Aorta (tissue), 5 donors: ENCODE measurements around the gene RAP2C. TPM values are rescaled to one million over a fixed set of nuclear protein-coding genes. Genes with fewer than 3 reads are reported as not detected.

Experiments
- ATAC-seq: fragments of 200-7000 bp; cut with Tn5 transposase; one replicate; pipeline ENCODE4 v1.9.1; 2022; ENCODE audit warnings: moderate library complexity; ENCODE audit not compliant: low FRiP score
- DNase-seq, 2 donors: peaks; one replicate each; pipeline ENCODE4 v3.0.0-alpha.2; 2020
- H3K27ac ChIP-seq, 2 donors: one replicate each; pipeline ENCODE4 v1.5.1; 2013; ENCODE audit warnings: low read length in 2 of 2, mild to moderate bottlenecking in 2 of 2, moderate library complexity in 2 of 2, control low read depth in 1 of 2, inconsistent platforms in 1 of 2, low read depth in 1 of 2
- H3K27me3 ChIP-seq, 2 donors: one replicate each; pipeline ENCODE4 v1.6.1; 2013; ENCODE audit warnings: control low read depth in 1 of 2, low read length in 1 of 2, mild to moderate bottlenecking in 1 of 2, moderate library complexity in 1 of 2; ENCODE audit not compliant: insufficient read depth in 2 of 2, control insufficient read depth in 1 of 2
- H3K36me3 ChIP-seq, 2 donors: one replicate each; pipeline ENCODE4 v1.6.1; 2013; ENCODE audit warnings: control low read depth in 1 of 2, low read length in 1 of 2, mild to moderate bottlenecking in 1 of 2; ENCODE audit not compliant: insufficient read depth in 2 of 2, control insufficient read depth in 1 of 2
- H3K4me1 ChIP-seq, 2 donors: one replicate each; pipeline ENCODE4 v1.6.1; 2013; ENCODE audit warnings: low read length in 2 of 2, control low read depth in 1 of 2, mild to moderate bottlenecking in 1 of 2, moderate library complexity in 1 of 2; ENCODE audit not compliant: insufficient read depth in 2 of 2, control insufficient read depth in 1 of 2
- H3K4me3 ChIP-seq, 2 donors: one replicate each; pipeline ENCODE4 v1.5.1; 2013; ENCODE audit warnings: low read length in 2 of 2, control low read depth in 1 of 2, mild to moderate bottlenecking in 1 of 2
- H3K9me3 ChIP-seq: one replicate; pipeline ENCODE4 v1.6.1; 2013; ENCODE audit warnings: mild to moderate bottlenecking, low read length; ENCODE audit not compliant: control insufficient read depth
- WGBS, 2 donors: extraction: QIAGEN DNeasy Blood & Tissue Kit; methylation state at CpG; one replicate each; pipeline ENCODE4 v1.1.7; 2013; 5-methylcytosine and 5-hydroxymethylcytosine counted together
- intact Hi-C, 2 donors: fragments of 100-400 bp; cut with DNase I; formaldehyde crosslinking; loops; one replicate each; pipeline versions ENCODE4 v1.14.2 to v1.15.0; 2022
- polyA plus RNA-seq, 2 donors: library from polyadenylated mRNA; stranded (reverse); fragments of 200-250 nt; gene quantifications; one replicate each; pipeline ENCODE4 v1.2.3, GENCODE V29; 2013
- total RNA-seq, 2 donors: library from RNA; stranded (reverse); fragmentation: NEBNext Ultra II Directional; extraction: Animal tissue kit (Norgen Biotek cat#: 25700); gene quantifications; one replicate each; pipeline ENCODE4 v1.2.1, GENCODE V29; 2021
- donor health status: healthy with polysubstance abuse.
- donor health status: Bipolar disorder and iron deficiency.
- donor health status: DM: no; HTN: no; CAD: no.
- donor health status: DM: no; HTN: no; CAD: no.
- donor health status: DM: yes; HTN: yes; CAD: no.

RAP2C gene
- total and polyA plus RNA-seq, 4 donors, result 11.8 to 24.7 (median 17.6) TPM

GRCh38 chrX:132187451-132187850 lies 31.8 kb downstream of the RAP2C start:
- no peaks in the 10 kb centered on the region for H3K9me3 ChIP-seq
- intact Hi-C loops, result no loop called here
- DNase-seq (no peak), ATAC-seq (no peak)
- no peak overlapping the region for H3K27ac ChIP-seq
- H3K27me3 ChIP-seq, result no peaks in the 10 kb centered on the region
- 33 to 35% methylated on average over 4 of the region's 4 CpGs for WGBS, 2 donors
- no peak overlapping the region for H3K4me3 ChIP-seq
- H3K36me3 ChIP-seq, result no peaks in the 10 kb centered on the region
- no peaks in the 10 kb centered on the region for H3K4me1 ChIP-seq

GRCh38 chrX:132184871-132185270 lies 34.4 kb downstream of the RAP2C start:
- DNase-seq, result no peak
- ATAC-seq, result no peak
- H3K4me3 ChIP-seq, result no peak overlapping the region
- no peak overlapping the region for H3K27ac ChIP-seq
- no peaks in the 10 kb centered on the region for H3K4me1 ChIP-seq
- intact Hi-C loops, result no loop called here
- no peaks in the 10 kb centered on the region for H3K27me3 ChIP-seq
- no peaks in the 10 kb centered on the region for H3K36me3 ChIP-seq
- H3K9me3 ChIP-seq, result no peaks in the 10 kb centered on the region
- 72 to 89% methylated on average over 4 of the region's 4 CpGs for WGBS, 2 donors

- Histone ChIP-seq H3K4me1 (no peaks in the 10 kb centered on the region), H3K36me3 (no peaks in the 10 kb centered on the region), H3K27ac (no peak overlapping the region), H3K9me3 (no peaks in the 10 kb centered on the region), H3K27me3 (no peaks in the 10 kb centered on the region), H3K4me3 (no peak overlapping the region)
- ATAC-seq (no peak), DNase-seq (peak in 1 of 2 donors; percentile 45)
- intact Hi-C loops, result no loop called here
- 38 to 41% methylated on average over 7 of the region's 7 CpGs for whole genome bisulfite sequencing, 2 donors
Measured at GRCh38 chrX:132181364-132181763, 37.9 kb downstream of the RAP2C start.

DNA sequence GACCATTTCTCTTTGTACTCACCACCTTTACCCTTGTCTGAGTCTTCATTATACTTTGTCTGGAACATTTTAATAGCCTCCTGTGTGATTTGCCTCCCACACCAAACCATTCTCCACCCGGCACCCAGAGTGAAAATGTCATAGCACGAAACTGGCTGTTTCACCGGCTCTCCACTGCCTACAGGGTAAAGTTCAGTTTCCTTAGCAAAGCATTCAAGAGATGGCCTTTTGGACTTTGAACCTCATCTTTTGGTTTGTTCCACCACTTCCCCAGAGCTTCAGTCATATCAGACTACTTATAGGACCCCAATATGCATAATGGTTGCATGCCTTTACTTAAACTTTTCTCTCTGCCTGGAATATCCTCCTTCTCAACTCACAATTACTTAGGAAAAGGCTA lies 38.3 kb downstream of the RAP2C start:
- WGBS, 2 donors, result 92 to 96% methylated on average over 3 of the region's 3 CpGs
- no peak overlapping the region for H3K4me3 ChIP-seq
- H3K27me3 ChIP-seq, result no peaks in the 10 kb centered on the region
- intact Hi-C loops, result no loop called here
- ATAC-seq, result no peak
- H3K36me3 ChIP-seq, result no peaks in the 10 kb centered on the region
- no peaks in the 10 kb centered on the region for H3K9me3 ChIP-seq
- H3K27ac ChIP-seq, result no peak overlapping the region
- no peaks in the 10 kb centered on the region for H3K4me1 ChIP-seq
- DNase-seq, result no peak

- 44 to 74% methylated on average over 1 of the region's 1 CpG for WGBS, 2 donors
- Histone ChIP-seq H3K36me3 (no peaks in the 10 kb centered on the region), H3K27me3 (no peaks in the 10 kb centered on the region), H3K27ac (no peak overlapping the region), H3K9me3 (no peaks in the 10 kb centered on the region), H3K4me3 (no peak overlapping the region), H3K4me1 (no peaks in the 10 kb centered on the region)
- ATAC-seq (no peak), DNase-seq (no peak)
- intact Hi-C loops, result no loop called here
Measured at GRCh38 chrX:132173647-132174046, 45.6 kb downstream of the RAP2C start.

DNA sequence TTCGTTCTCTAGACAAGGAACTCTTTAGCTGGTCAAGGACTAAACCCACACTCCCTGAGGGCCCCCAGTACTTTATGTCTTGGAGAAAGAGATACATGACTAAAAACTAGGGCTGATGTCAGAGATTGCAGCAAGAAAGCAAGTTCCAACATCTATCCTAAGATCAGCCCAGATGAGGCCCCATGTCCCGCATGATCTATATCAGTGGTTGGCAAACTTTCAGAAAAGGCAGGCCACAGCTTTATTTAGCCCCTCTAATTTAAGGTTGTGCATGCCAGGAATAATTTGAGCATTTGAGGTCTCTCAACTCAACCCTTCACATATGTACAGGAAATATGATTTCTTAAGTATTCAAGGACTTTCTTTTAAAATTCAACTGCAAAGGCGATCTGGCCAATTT lies 47.4 kb downstream of the RAP2C start:
- H3K4me1 ChIP-seq, result no peaks in the 10 kb centered on the region
- WGBS, 2 donors, result 65 to 75% methylated on average over 3 of the region's 3 CpGs
- H3K27ac ChIP-seq, result no peak overlapping the region
- no peaks in the 10 kb centered on the region for H3K36me3 ChIP-seq
- H3K4me3 ChIP-seq, result no peak overlapping the region
- ATAC-seq (no peak), DNase-seq (no peak)
- H3K9me3 ChIP-seq, result no peaks in the 10 kb centered on the region
- intact Hi-C loops, result no loop called here
- H3K27me3 ChIP-seq, result no peaks in the 10 kb centered on the region

- ATAC-seq, result no peak
- intact Hi-C loops, result no loop called here
- WGBS, 2 donors, result 62 to 77% methylated on average over 3 of the region's 3 CpGs
Measured at GRCh38 chrX:132171478-132171877, 47.8 kb downstream of the RAP2C start.

GRCh38 chrX:132169554-132169953 lies 49.7 kb downstream of the RAP2C start:
- Histone ChIP-seq H3K36me3 (no peaks in the 10 kb centered on the region), H3K27ac (no peak overlapping the region), H3K27me3 (no peaks in the 10 kb centered on the region), H3K9me3 (no peaks in the 10 kb centered on the region), H3K4me1 (no peaks in the 10 kb centered on the region), H3K4me3 (no peak overlapping the region)
- DNase-seq (no peak), ATAC-seq (no peak)
- WGBS, 2 donors, result 64 to 83% methylated on average over 3 of the region's 3 CpGs
- intact Hi-C loops, result no loop called here

More at GRCh38 chrX:132171478-132171877, 47.8 kb downstream of the RAP2C start:
- Histone ChIP-seq H3K27ac (no peak overlapping the region), H3K9me3 (no peaks in the 10 kb centered on the region), H3K4me1 (no peaks in the 10 kb centered on the region), H3K4me3 (no peak overlapping the region), H3K27me3 (no peaks in the 10 kb centered on the region), H3K36me3 (no peaks in the 10 kb centered on the region)
- DNase-seq, result no peak

GRCh38 chrX:132165651-132166050 lies 53.6 kb downstream of the RAP2C start:
- no peak for ATAC-seq
- Histone ChIP-seq H3K36me3 (no peaks in the 10 kb centered on the region), H3K4me1 (no peaks in the 10 kb centered on the region), H3K4me3 (no peak overlapping the region), H3K9me3 (no peaks in the 10 kb centered on the region), H3K27ac (no peak overlapping the region), H3K27me3 (no peaks in the 10 kb centered on the region)
- intact Hi-C loops, result no loop called here
- DNase-seq, result no peak
